Right hindlimb (tissue), 1 donor: Measurements from ENCODE around the gene PROX1.

Source experiments
- DNase-seq: peaks from one replicate; pipeline ENCODE4 v3.0.0-alpha.2; 2018

PROX1 gene

GRCh38 chr1:213987927-213988506 lies at the start of gene PROX1:
PROX1 (plus strand) TSS chr1:213987973; CDS start chr1:213996536, 8,563 bp downstream.
- DNase-seq = no peak

GRCh38 chr1:213938776-213939175 lies 49.0 kb upstream of the PROX1 start:
- no peak for DNase-seq

- DNase-seq = no peak
Observed at GRCh38 chr1:213939888-213940287, 47.9 kb upstream of the PROX1 start.

- DNase-seq = no peak
Observed at GRCh38 chr1:213940947-213941346, 46.8 kb upstream of the PROX1 start.

- DNase-seq = no peak
Observed at GRCh38 chr1:213942061-213942460, 45.7 kb upstream of the PROX1 start.

GRCh38 chr1:213947200-213947801 lies 40.5 kb upstream of the PROX1 start:
- DNase-seq = no peak

- DNase-seq = no peak
Observed at GRCh38 chr1:213951876-213952275, 35.9 kb upstream of the PROX1 start.

- DNase-seq = peak; percentile 32
Observed at GRCh38 chr1:213953806-213954205, 34.0 kb upstream of the PROX1 start.

GRCh38 chr1:213956295-213956770 lies 31.4 kb upstream of the PROX1 start:
- DNase-seq = no peak

GRCh38 chr1:213958346-213958745 lies 29.4 kb upstream of the PROX1 start:
- DNase-seq = no peak

- no peak for DNase-seq
Observed at GRCh38 chr1:213960963-213961362, 26.8 kb upstream of the PROX1 start.

GRCh38 chr1:213962508-213962907 lies 25.3 kb upstream of the PROX1 start:
- no peak for DNase-seq

- no peak for DNase-seq
Observed at GRCh38 chr1:213966122-213966521, 21.7 kb upstream of the PROX1 start.

GRCh38 chr1:213968146-213968825 lies 19.5 kb upstream of the PROX1 start:
- DNase-seq = no peak

- no peak for DNase-seq
Observed at GRCh38 chr1:213969958-213970555, 17.7 kb upstream of the PROX1 start.

- DNase-seq = no peak
Observed at GRCh38 chr1:213972141-213972540, 15.6 kb upstream of the PROX1 start.

- DNase-seq = no peak
Observed at GRCh38 chr1:213973129-213973528, 14.6 kb upstream of the PROX1 start.

- no peak for DNase-seq
Observed at GRCh38 chr1:213976665-213977485, 10.9 kb upstream of the PROX1 start.

- DNase-seq = peak; percentile 29
Observed at GRCh38 chr1:213977486-213977842, 10.3 kb upstream of the PROX1 start.

GRCh38 chr1:213977909-213978308 lies 9.9 kb upstream of the PROX1 start:
- DNase-seq = no peak

GRCh38 chr1:213979751-213980586 lies 7.8 kb upstream of the PROX1 start:
- no peak for DNase-seq

- DNase-seq = no peak
Observed at GRCh38 chr1:213980906-213981305, 6.9 kb upstream of the PROX1 start.
